OCI-LY1 (cell line): ENCODE measurements around the gene FAM168A.

ENCODE experiments used
- H2AFZ ChIP-seq: fragments of 200-600 bp; sonication (generic), shearing (Covaris generic); 2 replicates; pipeline ENCODE4 v1.6.0; 2014; ENCODE audit warnings: antibody characterized with exemption, mild to moderate bottlenecking, low read length
- H3F3A ChIP-seq: fragments of 200-600 bp; sonication (generic), shearing (Covaris generic); 2 replicates; pipeline ENCODE4 v1.6.0; 2014; ENCODE audit warnings: mild to moderate bottlenecking, antibody characterized with exemption, low read length, moderate library complexity; ENCODE audit not compliant: insufficient read depth
- H3K27ac ChIP-seq: fragments of 200-600 bp; sonication (generic); 2 replicates; pipeline ENCODE4 v1.5.1; 2014; ENCODE audit warnings: low read length, mixed run types, mild to moderate bottlenecking, low read depth; ENCODE audit not compliant: poor library complexity, severe bottlenecking
- H3K27me3 ChIP-seq: fragments of 200-600 bp; sonication (generic); 2 replicates; pipeline ENCODE4 v1.6.0; 2014; ENCODE audit warnings: antibody characterized with exemption, mild to moderate bottlenecking, low read length, moderate library complexity; ENCODE audit not compliant: insufficient read depth
- H3K36me3 ChIP-seq: fragments of 200-600 bp; sonication (generic); 2 replicates; pipeline ENCODE4 v1.6.1; 2014; ENCODE audit warnings: mild to moderate bottlenecking, antibody characterized with exemption, low read length, moderate library complexity, mixed read lengths; ENCODE audit not compliant: insufficient read depth
- H3K4me1 ChIP-seq: fragments of 200-600 bp; sonication (generic); 2 replicates; pipeline ENCODE4 v1.5.1; 2014; ENCODE audit warnings: mild to moderate bottlenecking, low read length, moderate library complexity; ENCODE audit not compliant: insufficient read depth, severe bottlenecking
- H3K4me2 ChIP-seq: fragments of 200-600 bp; sonication (generic), shearing (Covaris generic); 2 replicates; pipeline ENCODE4 v1.6.1; 2014; ENCODE audit warnings: low read length
- H3K4me3 ChIP-seq: fragments of 200-600 bp; sonication (generic); 2 replicates; pipeline ENCODE4 v1.5.1; 2014; ENCODE audit warnings: low read length, low read depth, mild to moderate bottlenecking, mixed read lengths; ENCODE audit not compliant: poor library complexity, severe bottlenecking
- H3K79me2 ChIP-seq: fragments of 200-600 bp; shearing (Covaris generic); 2 replicates; pipeline ENCODE4 v1.6.1; 2016; ENCODE audit warnings: mixed run types, low read length, mixed read lengths; ENCODE audit not compliant: insufficient read depth
- H3K9ac ChIP-seq: fragments of 200-600 bp; sonication (generic), shearing (Covaris generic); 2 replicates; pipeline ENCODE4 v1.6.1; 2014; ENCODE audit warnings: mild to moderate bottlenecking, low read length, mixed read lengths
- H3K9me2 ChIP-seq: fragments of 200-600 bp; sonication (generic), shearing (Covaris generic); 2 replicates; pipeline ENCODE4 v1.6.1; 2014; ENCODE audit warnings: low read depth, mild to moderate bottlenecking, low read length, mixed read lengths
- H3K9me3 ChIP-seq: fragments of 200-600 bp; shearing (Covaris generic); 2 replicates; pipeline ENCODE4 v1.6.1; 2014; ENCODE audit warnings: low read length, mixed read lengths
- H4K20me1 ChIP-seq: fragments of 200-600 bp; sonication (generic), shearing (Covaris generic); 2 replicates; pipeline ENCODE4 v1.6.0; 2016; ENCODE audit warnings: mild to moderate bottlenecking, low read length; ENCODE audit not compliant: insufficient read depth
- CTCF ChIP-seq: fragments of 200-600 bp; sonication (generic), shearing (Covaris generic); IDR thresholded peaks from 2 replicates; pipeline ENCODE4 v1.5.1; 2017; ENCODE audit warnings: mild to moderate bottlenecking, antibody characterized with exemption, low read length, moderate library complexity, mixed read lengths
- EZH2 ChIP-seq: fragments of 200-600 bp; sonication (generic), shearing (Covaris generic); IDR thresholded peaks from 2 replicates; pipeline ENCODE4 v1.8.0; 2017; ENCODE audit warnings: borderline replicate concordance, mixed run types, mild to moderate bottlenecking, antibody characterized with exemption, low read length, moderate library complexity, mixed read lengths

FAM168A gene

DNA sequence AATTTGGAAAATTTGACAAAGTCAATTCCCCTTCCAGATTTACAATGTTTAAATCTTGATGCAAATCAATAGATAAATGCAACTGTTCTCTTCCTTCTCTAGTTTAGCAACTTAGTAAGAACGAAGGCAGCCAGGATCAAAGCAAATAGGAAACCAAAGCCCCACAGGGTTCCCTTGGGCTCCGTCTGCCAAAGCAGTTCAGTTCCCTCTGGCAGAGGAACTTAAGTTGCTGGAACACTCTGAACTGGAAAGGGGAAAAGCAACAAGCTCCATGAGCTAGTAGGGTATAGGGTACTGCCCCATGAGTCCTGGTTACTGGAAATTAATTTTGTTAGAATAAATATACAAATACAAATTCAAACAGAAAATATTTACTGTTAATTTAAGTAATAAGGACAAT lies 130.4 kb downstream of the FAM168A start:
- H3K27me3 ChIP-seq: no peaks in the 10 kb centered on the region
- H3K4me2 ChIP-seq: no peak overlapping the region
- no peaks in the 10 kb centered on the region for H3K79me2 ChIP-seq
- no peaks in the 10 kb centered on the region for H3K9me3 ChIP-seq
- no peaks in the 10 kb centered on the region for H3K9me2 ChIP-seq
- H2AFZ ChIP-seq: no peak overlapping the region
- H3K36me3 ChIP-seq: no peaks in the 10 kb centered on the region
- no peaks in the 10 kb centered on the region for H3K4me1 ChIP-seq
- no peak overlapping the region for H3K4me3 ChIP-seq
- no peak overlapping the region for H3K9ac ChIP-seq
- no peak for TF ChIP-seq CTCF
- no peak for TF ChIP-seq EZH2
- H3K27ac ChIP-seq: no peak overlapping the region
- H3F3A ChIP-seq: no peaks in the 10 kb centered on the region
- H4K20me1 ChIP-seq: no peaks in the 10 kb centered on the region

DNA sequence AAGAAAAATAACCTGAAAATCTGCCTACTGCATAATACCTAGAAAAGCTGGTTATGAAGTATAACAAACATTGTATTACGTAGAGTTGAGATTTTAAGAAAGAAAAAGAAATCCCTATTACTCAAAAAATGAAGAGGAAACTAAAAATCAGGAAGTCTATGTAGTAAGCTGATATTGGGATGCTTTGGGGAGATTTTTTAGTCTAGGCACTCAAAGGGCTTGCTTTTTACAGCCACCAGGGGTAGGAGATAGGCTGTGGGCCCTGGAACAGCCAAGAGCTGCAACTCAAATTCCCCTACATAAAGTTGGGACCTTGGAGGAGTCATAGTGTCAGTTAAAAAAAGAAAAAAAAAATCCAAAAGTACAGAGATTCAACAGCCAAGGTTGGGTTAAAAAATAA lies 131.3 kb downstream of the FAM168A start:
- no peaks in the 10 kb centered on the region for H3K27me3 ChIP-seq
- no peak overlapping the region for H3K4me3 ChIP-seq
- H2AFZ ChIP-seq: no peak overlapping the region
- no peak overlapping the region for H3K4me2 ChIP-seq
- H3K79me2 ChIP-seq: no peaks in the 10 kb centered on the region
- no peak overlapping the region for H3K9ac ChIP-seq
- TF ChIP-seq CTCF: no peak
- no peak for TF ChIP-seq EZH2
- H3K4me1 ChIP-seq: peaks cover 4% of the 10 kb centered on the region
- H3K9me2 ChIP-seq: no peaks in the 10 kb centered on the region
- no peaks in the 10 kb centered on the region for H4K20me1 ChIP-seq
- H3K36me3 ChIP-seq: no peaks in the 10 kb centered on the region
- no peaks in the 10 kb centered on the region for H3K9me3 ChIP-seq
- no peaks in the 10 kb centered on the region for H3F3A ChIP-seq
- no peak overlapping the region for H3K27ac ChIP-seq

DNA sequence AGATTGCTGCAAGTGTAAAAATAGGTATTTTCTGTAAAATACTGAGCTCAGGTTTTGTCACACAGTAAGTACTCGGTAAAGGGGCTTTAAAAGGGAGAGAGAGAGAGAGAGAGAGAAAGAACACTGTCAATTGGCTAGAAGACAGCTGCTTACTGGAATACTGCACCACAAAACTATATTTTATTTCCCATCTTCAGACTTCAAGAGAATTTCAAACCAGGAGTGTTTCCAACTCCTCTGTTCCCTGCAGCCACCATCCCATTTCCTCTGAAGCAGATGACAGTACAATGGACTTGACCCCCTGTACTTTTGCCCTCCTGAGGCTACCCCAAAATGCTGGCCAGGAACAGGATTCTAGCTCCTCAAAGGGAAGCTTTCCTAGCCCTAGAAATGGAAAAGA lies 132.0 kb downstream of the FAM168A start:
- TF ChIP-seq CTCF (no peak), EZH2 (no peak)
- Histone ChIP-seq H3K4me1 (peaks cover 4% of the 10 kb centered on the region), H3K27ac (no peak overlapping the region), H4K20me1 (no peaks in the 10 kb centered on the region), H3K4me2 (no peak overlapping the region), H3K4me3 (no peak overlapping the region), H2AFZ (no peak overlapping the region), H3K9me3 (no peaks in the 10 kb centered on the region), H3F3A (no peaks in the 10 kb centered on the region), H3K27me3 (no peaks in the 10 kb centered on the region), H3K36me3 (no peaks in the 10 kb centered on the region), H3K79me2 (no peaks in the 10 kb centered on the region), H3K9me2 (no peaks in the 10 kb centered on the region), H3K9ac (no peak overlapping the region)
